ENCODE results near the gene CRHR1.

DNA sequence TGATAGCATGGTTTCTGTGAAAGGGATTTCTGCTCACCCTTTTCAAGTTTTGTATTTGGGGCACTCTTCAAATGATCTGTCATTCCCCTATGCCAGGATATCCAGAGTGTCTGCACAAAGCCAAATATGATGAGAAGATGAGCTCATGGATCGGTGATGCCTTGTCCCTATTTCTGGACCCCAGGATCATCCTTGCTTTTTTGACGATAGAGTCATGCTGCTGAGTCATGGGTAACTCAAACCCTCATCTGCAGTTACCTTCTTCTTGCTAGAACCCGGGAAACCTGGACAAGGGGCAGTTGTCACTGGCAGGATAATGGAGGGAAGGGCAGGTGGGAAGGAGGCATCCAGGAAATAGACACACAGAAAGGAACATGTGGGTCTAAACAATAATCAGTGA, 92.4 kb downstream of the CRHR1 start:
- no peak for TF ChIP-seq EZH2 (IDR thresholded peaks at IDR 0.05; ENCODE audit: low read length, unreplicated experiment)
- TF ChIP-seq, protein P1, sequence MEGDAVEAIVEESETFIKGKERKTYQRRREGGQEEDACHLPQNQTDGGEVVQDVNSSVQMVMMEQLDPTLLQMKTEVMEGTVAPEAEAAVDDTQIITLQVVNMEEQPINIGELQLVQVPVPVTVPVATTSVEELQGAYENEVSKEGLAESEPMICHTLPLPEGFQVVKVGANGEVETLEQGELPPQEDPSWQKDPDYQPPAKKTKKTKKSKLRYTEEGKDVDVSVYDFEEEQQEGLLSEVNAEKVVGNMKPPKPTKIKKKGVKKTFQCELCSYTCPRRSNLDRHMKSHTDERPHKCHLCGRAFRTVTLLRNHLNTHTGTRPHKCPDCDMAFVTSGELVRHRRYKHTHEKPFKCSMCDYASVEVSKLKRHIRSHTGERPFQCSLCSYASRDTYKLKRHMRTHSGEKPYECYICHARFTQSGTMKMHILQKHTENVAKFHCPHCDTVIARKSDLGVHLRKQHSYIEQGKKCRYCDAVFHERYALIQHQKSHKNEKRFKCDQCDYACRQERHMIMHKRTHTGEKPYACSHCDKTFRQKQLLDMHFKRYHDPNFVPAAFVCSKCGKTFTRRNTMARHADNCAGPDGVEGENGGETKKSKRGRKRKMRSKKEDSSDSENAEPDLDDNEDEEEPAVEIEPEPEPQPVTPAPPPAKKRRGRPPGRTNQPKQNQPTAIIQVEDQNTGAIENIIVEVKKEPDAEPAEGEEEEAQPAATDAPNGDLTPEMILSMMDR (conservative IDR thresholded peaks at IDR 0.05; ENCODE audit: low read depth, low read length), result no peak

All from PC-3 (cell line).